ENCODE results near the gene RNASE7.
"Not testable (repeated sequence)": the region's sequence is repeated elsewhere in the genome, so short reads cannot be mapped to it uniquely, and the experiment has no call there.

RNASE7 gene

DNA sequence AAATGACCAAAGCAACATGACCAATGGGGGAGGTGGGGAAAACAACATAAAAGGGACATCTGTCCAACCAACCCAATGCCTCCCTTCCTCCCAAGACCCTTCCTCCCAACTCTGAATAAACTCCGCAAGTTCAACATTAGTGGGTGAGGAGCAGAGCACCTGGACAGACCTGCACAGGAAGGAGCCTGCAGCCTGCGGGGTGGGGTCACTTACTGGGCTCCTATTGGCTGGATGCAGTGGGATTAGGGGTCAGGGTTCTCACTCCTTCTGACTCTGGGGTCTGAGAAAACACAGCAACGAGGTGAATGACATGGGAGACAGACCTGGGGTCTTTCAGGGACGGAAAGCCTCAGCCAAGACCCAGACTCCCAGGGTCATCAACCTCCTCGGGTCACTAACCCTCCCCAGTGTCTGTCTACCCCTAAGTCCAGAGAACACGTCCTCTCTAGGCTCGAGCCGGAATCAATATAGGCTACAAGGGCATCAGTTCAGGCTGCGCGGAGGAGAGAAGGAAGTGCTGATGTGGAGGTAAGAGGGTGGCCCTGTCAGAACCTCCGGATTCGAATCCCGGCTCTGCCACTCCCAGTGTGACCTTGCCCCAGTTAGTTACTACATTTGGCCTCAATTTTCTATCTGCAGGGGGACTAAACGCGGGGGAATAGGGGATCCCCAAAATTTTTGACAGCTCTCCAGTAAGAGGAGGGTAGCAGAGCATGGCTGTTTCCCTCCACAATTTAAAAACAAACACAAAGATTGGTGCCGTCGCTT is 18.2 kb upstream of the RNASE7 start:
- no peak for DNase-seq

- DNase-seq, result peak in 1 of 2 experiments; percentile 11
Observed at GRCh38 chr14:21024585-21025370, 17.4 kb upstream of the RNASE7 start, which contains the start of gene NDRG2. NDRG2 (minus strand) TSS chr14:21025061; CDS start chr14:21023315, 1,746 bp downstream.

DNA sequence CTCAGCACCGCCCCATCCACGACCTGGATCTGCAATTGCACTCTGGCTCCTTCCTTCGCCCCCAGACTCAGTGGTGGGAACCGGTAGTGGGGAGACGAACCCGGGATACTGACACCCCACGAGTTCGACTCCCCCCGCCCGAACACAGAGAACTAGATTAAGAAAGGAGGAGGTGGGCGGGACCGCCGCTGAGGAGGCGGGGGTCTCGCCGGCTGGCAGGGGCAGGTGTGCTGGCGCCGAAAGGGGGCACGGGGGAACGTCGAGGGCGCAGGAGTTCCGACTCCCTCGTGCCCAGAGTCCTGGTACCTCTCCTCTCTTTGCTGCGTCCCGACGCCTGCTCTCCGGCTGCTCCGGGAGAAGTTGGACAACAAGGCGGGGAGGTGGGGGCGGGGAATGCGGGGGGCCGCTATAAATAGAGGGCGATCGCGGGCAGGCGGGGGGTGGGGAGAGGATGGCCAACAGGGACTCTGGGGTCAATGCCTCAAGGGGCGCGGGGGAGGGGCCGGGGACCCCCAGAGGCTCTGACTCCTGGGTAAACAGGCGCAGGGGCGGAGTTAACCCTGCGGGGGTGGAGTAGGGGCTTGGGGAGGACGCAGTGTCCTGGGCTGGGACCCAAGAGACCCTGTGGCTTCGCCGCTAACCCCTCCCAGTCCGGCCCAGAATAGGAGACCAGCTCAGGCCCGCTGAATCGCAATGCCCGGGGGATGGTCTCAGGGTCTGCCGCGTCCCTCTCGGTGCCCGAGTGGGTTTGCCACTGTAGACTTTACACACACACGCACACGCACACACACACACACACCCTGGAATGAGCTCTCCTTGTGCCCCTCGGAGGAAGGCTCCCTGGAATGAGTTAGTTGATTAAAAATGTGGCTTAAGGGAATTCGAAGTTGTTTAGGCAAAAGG is 16.5 kb upstream of the RNASE7 start:
- no peak for DNase-seq

DNA sequence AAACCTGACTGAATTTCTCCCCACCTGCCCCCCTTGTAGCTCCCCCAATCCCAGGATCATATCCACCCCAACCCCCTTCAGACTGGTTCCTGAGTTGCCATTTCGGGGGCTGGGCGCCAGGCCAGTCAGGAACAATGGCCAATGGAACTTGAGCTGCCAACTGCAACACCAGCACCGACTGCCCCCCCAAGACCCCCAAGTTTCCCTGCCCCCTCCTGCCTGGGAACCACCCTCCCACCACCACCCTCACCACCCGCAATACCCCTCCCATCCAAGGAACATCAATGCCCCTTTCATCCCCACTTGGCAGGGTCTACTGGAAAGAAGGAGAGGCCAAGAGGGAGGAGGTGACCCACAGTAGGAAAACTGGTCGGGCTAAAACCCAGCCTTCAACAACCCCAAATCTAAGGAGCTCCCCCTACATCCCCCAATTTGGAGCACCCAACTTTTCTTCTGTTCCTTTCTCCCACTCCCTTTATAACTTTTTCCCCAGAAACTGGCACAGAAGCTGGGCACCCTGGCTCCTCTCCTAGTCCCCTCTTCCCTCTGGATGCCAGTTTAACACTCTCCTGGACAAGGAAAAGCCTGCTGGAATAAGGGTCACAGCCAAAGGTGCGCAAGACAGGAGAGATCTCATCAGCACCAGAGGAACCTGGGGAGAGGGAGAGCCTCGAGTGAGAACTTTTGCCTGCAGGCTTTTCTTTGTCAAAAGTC is 15.7 kb upstream of the RNASE7 start:
- no peak for DNase-seq

DNA sequence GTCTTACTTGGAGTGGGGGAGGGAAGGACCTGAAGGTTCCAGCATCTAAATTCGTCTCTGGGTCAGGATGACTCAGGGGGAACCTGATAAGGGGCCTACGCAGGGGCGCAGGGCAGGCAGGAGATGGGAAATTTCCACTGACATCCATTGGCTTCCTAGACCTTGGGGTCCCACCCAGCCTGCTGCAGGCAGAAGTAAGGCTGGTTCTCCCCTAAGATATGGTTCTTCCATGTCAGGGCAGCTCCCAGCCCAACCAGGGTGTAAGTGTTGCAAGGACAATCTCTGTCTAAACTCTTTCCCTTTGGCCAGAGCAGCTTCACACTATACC is 15.2 kb upstream of the RNASE7 start:
- DNase-seq, result no peak

GRCh38 chr14:21029917-21030316 is 12.2 kb upstream of the RNASE7 start, which contains the start of gene TPPP2:
TPPP2 (plus strand) TSS chr14:21030217; CDS start chr14:21030582, 365 bp downstream.
- no peak for DNase-seq

- no peak for DNase-seq
Observed at GRCh38 chr14:21030531-21030930, 11.6 kb upstream of the RNASE7 start.

DNA sequence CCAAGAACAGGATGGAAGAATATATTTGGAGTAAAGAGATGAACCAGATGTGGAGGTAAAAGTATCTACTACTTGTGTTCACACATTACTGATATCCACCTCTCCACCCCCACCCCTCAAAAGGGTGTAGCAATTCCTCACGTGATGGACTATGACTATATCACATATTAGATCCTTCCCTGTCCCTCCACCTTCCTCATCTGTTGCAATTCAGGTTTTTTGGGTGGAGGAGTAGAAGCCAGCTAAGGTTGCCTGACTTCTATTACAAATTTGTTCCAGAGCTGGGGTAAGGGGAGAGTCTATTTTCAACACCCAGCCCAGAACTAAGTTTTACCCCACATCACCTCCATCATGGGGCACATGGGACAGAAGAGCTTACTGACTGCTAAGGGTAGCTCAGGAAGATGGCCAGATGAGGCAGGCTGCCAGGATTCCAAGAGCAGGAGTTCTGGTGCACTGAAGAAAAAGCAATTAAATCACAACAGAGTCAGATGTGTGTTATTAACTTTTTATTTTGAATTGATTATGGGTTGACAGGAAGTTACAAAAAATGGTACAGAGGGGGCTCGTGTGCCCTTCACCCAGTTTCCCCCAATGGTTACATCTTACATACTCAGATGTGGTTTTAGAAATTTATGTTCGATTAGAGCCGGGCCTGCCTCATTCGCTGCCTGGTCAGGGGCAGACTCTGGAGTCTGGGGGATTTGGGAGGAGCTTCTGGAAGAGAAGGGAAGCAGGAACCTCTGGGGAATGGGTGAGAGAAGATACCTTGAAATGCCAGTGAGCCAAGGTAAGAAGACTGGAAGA is 9.6 kb upstream of the RNASE7 start:
- DNase-seq, result no peak

DNA sequence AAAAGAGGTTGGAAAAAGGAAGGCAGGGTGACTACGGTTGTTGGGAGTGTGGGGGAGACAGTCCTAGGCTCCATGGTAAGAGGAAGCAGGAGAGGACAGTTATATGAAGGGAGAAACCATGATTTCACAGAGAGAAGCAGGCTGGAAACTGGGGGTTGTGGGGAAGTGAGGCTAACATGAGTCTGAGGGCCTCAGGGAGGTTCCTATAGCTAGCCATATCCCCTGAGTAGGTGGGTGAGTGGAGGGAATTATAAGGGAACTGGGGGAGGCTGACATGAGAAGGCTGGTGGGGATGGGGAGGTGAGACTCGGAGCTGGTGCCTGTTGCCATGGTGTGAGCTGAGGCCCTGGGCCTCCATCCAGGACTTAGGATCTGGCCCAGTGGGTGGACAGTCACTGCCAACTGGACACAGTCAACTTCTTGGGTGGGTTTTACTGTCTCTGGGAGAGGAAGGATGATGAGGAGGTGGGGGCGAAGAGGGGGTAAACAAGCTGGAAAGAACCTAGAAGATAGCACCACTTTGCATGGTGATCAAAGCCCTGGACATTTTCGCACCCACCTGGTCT is 8.9 kb upstream of the RNASE7 start:
- DNase-seq, result no peak

- no peak for DNase-seq
Observed at GRCh38 chr14:21034707-21035106, 7.5 kb upstream of the RNASE7 start, which contains the start of gene RNASE13. RNASE13 (minus strand) TSS chr14:21034807; CDS start chr14:21034288, 519 bp downstream.

- DNase-seq, result no peak
Observed at GRCh38 chr14:21036751-21037150, 5.4 kb upstream of the RNASE7 start.

GRCh38 chr14:21037156-21037555 is 5.0 kb upstream of the RNASE7 start:
- DNase-seq, result no peak

DNA sequence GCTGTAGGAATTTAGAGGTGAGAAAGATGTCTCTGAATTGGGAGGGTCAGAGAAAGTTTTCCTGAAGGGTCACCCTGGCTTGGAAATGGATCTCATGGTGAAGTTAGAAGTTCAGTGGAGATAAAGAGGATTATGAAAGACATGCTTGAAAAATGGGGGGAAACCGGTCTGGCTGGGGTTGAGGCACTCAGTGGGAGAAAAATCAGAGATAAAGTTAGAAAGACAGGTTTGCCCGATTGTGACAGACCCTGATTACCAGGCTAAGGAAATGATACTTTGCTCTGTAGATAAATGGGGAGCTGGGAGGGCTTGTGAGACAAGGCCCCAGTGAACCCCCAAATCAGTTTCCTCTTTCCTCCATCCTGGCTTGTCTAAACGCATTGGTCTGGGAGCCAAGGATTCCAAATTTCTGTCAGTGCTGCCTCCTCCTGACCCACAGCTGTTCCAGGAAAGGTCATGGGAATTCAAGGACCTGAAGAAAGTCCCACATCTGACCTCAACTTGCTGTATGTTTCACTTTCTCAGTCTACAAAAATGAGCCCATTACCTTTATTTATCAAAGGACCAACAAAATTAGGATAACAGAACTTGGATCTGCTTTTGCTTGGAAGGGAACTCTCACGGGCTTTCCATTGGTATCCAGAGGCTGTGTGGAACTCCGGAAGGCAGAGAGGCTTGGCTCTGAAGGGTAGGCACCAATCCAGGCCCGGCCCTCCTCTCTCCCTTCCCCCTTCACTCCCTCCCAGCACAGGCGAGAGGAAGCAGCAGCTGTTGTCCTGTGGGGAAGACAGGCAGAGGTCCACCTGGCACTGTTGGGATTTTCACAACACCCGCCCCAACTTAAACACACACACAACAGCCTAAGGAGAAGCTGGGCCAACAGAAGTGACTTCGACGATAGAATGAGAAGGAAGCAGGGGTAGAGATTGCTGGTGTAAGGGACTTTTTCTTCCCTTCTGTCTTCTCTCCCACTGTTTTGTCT is 3.4 kb upstream of the RNASE7 start:
- peak; percentile 92 to 93 for DNase-seq

- DNase-seq, result peak; percentile 68 to 87
Observed at GRCh38 chr14:21039585-21040369, 2.4 kb upstream of the RNASE7 start.

DNA sequence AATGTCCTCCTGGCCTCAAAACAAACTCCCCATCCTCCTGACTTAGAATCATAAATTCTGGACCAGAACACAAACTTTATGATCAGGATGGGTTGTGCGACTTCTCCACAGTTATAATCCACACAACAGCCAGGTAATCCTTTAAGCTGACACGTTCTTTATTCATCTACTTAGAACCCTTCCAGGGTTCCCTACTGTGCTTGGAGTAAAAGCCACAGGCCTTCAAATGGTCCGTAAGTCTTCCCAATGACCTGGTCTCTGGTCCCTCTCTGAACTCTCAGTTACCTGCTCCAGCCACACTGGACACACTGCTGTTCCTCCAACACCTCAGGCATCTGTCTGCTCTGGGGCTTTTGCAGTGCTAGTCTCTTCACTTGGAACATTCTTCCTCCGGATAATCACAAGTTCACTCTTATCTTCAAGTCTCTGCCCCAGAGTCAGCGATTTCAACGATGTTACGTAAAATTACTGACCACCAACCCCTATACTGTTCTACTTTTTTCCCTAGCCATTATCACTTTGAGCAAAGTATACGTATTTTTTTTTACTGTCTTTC is 1.7 kb upstream of the RNASE7 start:
- DNase-seq, result no peak

GRCh38 chr14:21040941-21041340 is 1.2 kb upstream of the RNASE7 start:
- DNase-seq, result not testable (repeated sequence)

DNA sequence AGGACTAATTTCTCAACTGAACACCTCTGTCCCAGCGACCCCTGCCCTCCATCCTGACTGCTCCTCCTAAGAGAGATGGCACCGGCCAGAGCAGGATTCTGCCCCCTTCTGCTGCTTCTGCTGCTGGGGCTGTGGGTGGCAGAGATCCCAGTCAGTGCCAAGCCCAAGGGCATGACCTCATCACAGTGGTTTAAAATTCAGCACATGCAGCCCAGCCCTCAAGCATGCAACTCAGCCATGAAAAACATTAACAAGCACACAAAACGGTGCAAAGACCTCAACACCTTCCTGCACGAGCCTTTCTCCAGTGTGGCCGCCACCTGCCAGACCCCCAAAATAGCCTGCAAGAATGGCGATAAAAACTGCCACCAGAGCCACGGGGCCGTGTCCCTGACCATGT is 756 bp downstream of the RNASE7 start:
- DNase-seq, result no peak

DNA sequence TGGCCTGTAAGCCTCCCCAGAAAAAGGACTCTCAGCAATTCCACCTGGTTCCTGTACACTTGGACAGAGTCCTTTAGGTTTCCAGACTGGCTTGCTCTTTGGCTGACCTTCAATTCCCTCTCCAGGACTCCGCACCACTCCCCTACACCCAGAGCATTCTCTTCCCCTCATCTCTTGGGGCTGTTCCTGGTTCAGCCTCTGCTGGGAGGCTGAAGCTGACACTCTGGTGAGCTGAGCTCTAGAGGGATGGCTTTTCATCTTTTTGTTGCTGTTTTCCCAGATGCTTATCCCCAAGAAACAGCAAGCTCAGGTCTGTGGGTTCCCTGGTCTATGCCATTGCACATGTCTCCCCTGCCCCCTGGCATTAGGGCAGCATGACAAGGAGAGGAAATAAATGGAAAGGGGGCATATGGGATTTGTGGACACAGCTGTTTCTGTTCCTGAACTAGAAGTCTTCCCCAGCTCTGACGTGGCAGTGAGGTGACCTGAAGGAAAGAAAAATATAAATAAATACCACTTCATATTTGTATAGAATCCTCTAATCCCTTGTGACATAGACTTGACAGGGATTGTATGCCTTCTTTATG is 1.3 kb downstream of the RNASE7 start:
- peak; percentile 18 to 52 for DNase-seq

All from SHP77 (cell line).